K562 (cell line): ENCODE data around the gene ZKSCAN5. TPM values are rescaled to one million over a fixed set of nuclear protein-coding genes. Genes with fewer than 3 reads are reported as not detected.

ENCODE experiments used
- ASH1L ChIP-seq: fragments of 450-650 bp; IDR thresholded peaks from 2 replicates; pipeline ENCODE4 v1.6.1; 2018; ENCODE audit warnings: borderline replicate concordance, mild to moderate bottlenecking, low read depth; ENCODE audit not compliant: partially characterized antibody
- CBX2 ChIP-seq: fragments of 200-600 bp; sonication (generic); IDR thresholded peaks from one replicate; pipeline ENCODE4 v1.6.1; 2012; ENCODE audit warnings: mild to moderate bottlenecking, low read length, inconsistent platforms; ENCODE audit not compliant: insufficient read depth, poor library complexity, severe bottlenecking
- FOS ChIP-seq: IDR thresholded peaks from 3 replicates; pipeline ENCODE4 v1.6.1; 2011; ENCODE audit not compliant: insufficient read length; ENCODE audit errors: extremely low read depth
- HOMEZ ChIP-seq: fragments of 250-450 bp; sonication (Bioruptor Pico); IDR thresholded peaks from 2 replicates; pipeline ENCODE4 v1.4.0; 2020; ENCODE audit warnings: mild to moderate bottlenecking, moderate library complexity
- MAZ ChIP-seq, 2 experiments: fragments of 450-650 bp in 1 of 2; sonication (generic) in 1 of 2; formaldehyde crosslinking; IDR thresholded peaks in 1 of 2; conservative IDR thresholded peaks in 1 of 2; 2 replicates each; pipeline versions ENCODE4 v1.4.0 to v1.5.0; 2020; ENCODE audit warnings: mild to moderate bottlenecking in 1 of 2, missing genetic modification reagents in 1 of 2
- MEF2D ChIP-seq: conservative IDR thresholded peaks from 2 replicates; pipeline ENCODE4 v1.6.1; 2016; ENCODE audit warnings: low read depth, missing genetic modification characterization, missing compliant biosample characterization
- NFRKB ChIP-seq: fragments of 450-650 bp; IDR thresholded peaks from 2 replicates; pipeline ENCODE4 v1.6.1; 2016; ENCODE audit warnings: low read depth
- PRPF4 ChIP-seq: fragments of 200-400 bp; formaldehyde crosslinking; IDR thresholded peaks from one replicate; pipeline ENCODE4 v1.6.1; 2017; ENCODE audit warnings: low read length, low read depth, mild to moderate bottlenecking; ENCODE audit not compliant: insufficient read depth, poor library complexity, severe bottlenecking
- XRCC3 ChIP-seq: fragments of 450-650 bp; IDR thresholded peaks from 2 replicates; pipeline ENCODE4 v1.6.1; 2017; ENCODE audit warnings: mild to moderate bottlenecking, moderate library complexity
- ZBED1 ChIP-seq: IDR thresholded peaks from 2 replicates; pipeline ENCODE4 v1.6.1; 2014
- ZMIZ1 ChIP-seq, 2 experiments: fragments of 150-350 bp in 1 of 2; IDR thresholded peaks; 2 replicates each; pipeline ENCODE4 v1.6.1; 2012 to 2016; ENCODE audit warnings: low read depth in 2 of 2, low read length in 2 of 2, mild to moderate bottlenecking in 1 of 2, moderate library complexity in 1 of 2
- ZNF174 ChIP-seq: fragments of 250-450 bp; sonication (Bioruptor Pico); IDR thresholded peaks from 2 replicates; pipeline ENCODE4 v1.4.0; 2020; ENCODE audit warnings: mild to moderate bottlenecking
- ZNF79 ChIP-seq: fragments of 250-450 bp; sonication (Bioruptor Pico); IDR thresholded peaks from 2 replicates; pipeline ENCODE4 v1.4.0; 2020; ENCODE audit warnings: low read depth, mild to moderate bottlenecking, moderate library complexity
- polyA plus RNA-seq, 8 experiments: library from polyadenylated mRNA; depleted of rRNA in 4 of 8; stranded (reverse) in 5 of 8; unstranded in 3 of 8; fragments of >200 nt; fragmentation: Nextera tagmentation in 2 of 8; fragmentation: Illumina TruSeq in 1 of 8; extraction: Ambion mirVana in 2 of 8; extraction: Trizol in 1 of 8; gene quantifications; 2 replicates each; pipeline versions ENCODE4 v1.2.1 to v1.2.3, GENCODE V29; 2011 to 2014; ENCODE audit warnings: inconsistent platforms in 1 of 8, missing spikeins in 1 of 8
- total RNA-seq, 7 experiments: library from RNA; depleted of rRNA in 6 of 7; stranded (reverse); fragments of >200 nt in 6 of 7; fragmentation: Illumina TruSeq in 2 of 7; extraction: Trizol in 2 of 7; gene quantifications; 2 replicates each; pipeline versions ENCODE4 v1.2.1 to v1.2.3, GENCODE V29; 2011 to 2021; ENCODE audit warnings: low replicate concordance in 1 of 7
- TF ChIP-seq, protein P1 (sequence below), 2 experiments: fragments of 450-650 bp; conservative IDR thresholded peaks; 2 replicates each; pipeline ENCODE4 v1.6.1; 2017; ENCODE audit warnings: mild to moderate bottlenecking in 2 of 2, moderate library complexity in 2 of 2
- TF ChIP-seq, protein P2 (sequence below): sonication (generic); formaldehyde crosslinking; IDR thresholded peaks from 2 replicates; pipeline ENCODE4 v1.5.0; 2020; ENCODE audit warnings: missing genetic modification reagents
- TF ChIP-seq, protein P3 (sequence below): fragments of 450-650 bp; IDR thresholded peaks from 2 replicates; pipeline ENCODE4 v1.6.1; 2016; ENCODE audit warnings: missing biosample characterization, missing genetic modification characterization

Gene ZKSCAN5
- total and polyA plus RNA-seq, 9 of the 15 experiments (the other 6 are each of a cell fraction or from before 2014, with no cell fraction given), result 4.2 to 19.0 (median 15.0) TPM

GRCh38 chr7:99499721-99500636 is 4.5 kb upstream of the ZKSCAN5 start, which contains the start of gene ZNF394 (continued):
- TF ChIP-seq, protein P1, sequence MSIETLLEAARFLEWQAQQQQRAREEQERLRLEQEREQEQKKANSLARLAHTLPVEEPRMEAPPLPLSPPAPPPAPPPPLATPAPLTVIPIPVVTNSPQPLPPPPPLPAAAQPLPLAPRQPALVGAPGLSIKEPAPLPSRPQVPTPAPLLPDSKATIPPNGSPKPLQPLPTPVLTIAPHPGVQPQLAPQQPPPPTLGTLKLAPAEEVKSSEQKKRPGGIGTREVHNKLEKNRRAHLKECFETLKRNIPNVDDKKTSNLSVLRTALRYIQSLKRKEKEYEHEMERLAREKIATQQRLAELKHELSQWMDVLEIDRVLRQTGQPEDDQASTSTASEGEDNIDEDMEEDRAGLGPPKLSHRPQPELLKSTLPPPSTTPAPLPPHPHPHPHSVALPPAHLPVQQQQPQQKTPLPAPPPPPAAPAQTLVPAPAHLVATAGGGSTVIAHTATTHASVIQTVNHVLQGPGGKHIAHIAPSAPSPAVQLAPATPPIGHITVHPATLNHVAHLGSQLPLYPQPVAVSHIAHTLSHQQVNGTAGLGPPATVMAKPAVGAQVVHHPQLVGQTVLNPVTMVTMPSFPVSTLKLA (conservative IDR thresholded peaks at IDR 0.05), result peak; percentile 92 to 95
- TF ChIP-seq NFRKB (peak; percentile 67; the same call in 1 of the 2 replicates), ASH1L (peak; percentile 64), ZNF174 (CRISPR knock-in tag) (no peak), MAZ (CRISPR knock-in tag; conservative IDR thresholded peaks at IDR 0.05 in 1 of 2, IDR thresholded peaks at IDR 0.05 in 1 of 2) (peak; percentile 72 to 82; a peak in 3 of 4 replicates), MEF2D (tag) (no peak), PRPF4 (no peak), CBX2 (no peak), HOMEZ (CRISPR knock-in tag) (no peak; the same call in 1 of the 2 replicates), ZBED1 (no peak), XRCC3 (no peak), ZNF79 (CRISPR knock-in tag) (no peak), ZMIZ1 (IDR thresholded peaks at IDR 0.05; ENCODE audit: low read depth in 2 of 2, low read length in 2 of 2) (no peak; a peak in 1 of 4 replicates), FOS (no peak)
- TF ChIP-seq, protein P2, sequence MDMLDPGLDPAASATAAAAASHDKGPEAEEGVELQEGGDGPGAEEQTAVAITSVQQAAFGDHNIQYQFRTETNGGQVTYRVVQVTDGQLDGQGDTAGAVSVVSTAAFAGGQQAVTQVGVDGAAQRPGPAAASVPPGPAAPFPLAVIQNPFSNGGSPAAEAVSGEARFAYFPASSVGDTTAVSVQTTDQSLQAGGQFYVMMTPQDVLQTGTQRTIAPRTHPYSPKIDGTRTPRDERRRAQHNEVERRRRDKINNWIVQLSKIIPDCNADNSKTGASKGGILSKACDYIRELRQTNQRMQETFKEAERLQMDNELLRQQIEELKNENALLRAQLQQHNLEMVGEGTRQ (CRISPR knock-in tag), result no peak
- TF ChIP-seq, protein P3, sequence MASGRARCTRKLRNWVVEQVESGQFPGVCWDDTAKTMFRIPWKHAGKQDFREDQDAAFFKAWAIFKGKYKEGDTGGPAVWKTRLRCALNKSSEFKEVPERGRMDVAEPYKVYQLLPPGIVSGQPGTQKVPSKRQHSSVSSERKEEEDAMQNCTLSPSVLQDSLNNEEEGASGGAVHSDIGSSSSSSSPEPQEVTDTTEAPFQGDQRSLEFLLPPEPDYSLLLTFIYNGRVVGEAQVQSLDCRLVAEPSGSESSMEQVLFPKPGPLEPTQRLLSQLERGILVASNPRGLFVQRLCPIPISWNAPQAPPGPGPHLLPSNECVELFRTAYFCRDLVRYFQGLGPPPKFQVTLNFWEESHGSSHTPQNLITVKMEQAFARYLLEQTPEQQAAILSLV, result no peak
